Measurements from ENCODE around the gene ARHGEF2.
"Not testable (repeated sequence)": the region's sequence is repeated elsewhere in the genome, so short reads cannot be mapped to it uniquely, and the experiment has no call there.

Gene ARHGEF2

DNA sequence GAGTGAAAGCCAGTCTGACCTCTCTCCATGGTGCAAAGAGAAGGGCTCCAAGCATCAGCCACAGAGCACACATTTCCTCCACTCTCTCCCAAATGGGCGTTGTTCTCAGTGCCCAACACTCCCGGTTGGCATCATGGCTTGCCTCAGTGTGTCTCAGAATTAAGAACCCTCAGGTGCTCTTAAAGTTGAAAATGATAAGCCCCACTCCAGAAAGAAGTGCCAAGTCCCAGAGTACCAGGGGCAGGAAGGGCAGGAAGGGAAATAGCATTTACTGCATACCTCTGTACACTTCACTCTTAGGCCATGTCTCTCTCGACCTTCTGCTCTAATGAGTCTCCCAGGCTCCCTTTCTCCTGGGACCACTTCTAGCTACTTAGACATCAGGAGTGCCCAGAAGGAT is 15.2 kb upstream of the ARHGEF2 start:
- in situ Hi-C loops (cut with HindIII; ENCODE audit: low sequenced_read_pairs) = no loop called here

DNA sequence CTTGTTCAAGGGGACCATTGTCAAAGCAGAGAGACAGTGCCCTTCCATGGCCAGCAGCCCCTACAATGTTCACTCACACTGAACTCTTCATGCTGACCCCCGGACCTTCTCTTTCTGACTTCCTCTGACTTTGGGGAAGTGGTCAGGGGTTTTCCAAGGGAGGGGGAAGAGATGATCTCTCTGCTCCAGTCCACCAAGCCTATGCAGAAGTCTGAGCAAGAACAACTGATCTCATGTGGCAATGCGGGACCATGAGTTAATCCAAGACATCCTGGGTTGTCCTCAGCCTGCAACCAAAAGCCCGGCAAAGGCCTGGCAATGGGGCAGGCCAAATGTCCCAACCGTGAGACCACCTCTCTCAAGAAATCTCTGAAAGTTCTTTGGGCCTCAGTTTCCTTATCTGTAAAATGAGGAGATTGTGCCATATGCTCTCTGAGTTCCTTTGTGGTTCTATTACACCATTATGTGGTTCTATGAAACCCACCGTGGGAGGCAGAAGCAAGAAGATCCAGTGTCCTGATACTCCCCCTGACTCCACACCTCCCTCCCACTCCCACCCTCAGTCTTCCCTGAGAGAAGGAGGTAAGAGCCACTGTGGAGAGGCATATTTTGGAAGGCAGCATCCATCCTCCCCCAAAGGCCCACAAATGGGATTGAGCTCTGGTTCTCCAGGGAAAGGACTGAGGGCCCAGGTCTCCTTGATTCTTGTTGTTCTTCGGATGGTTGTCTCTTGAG is 11.8 kb upstream of the ARHGEF2 start:
- in situ Hi-C loops (cut with HindIII; ENCODE audit: low sequenced_read_pairs) = no loop called here

GRCh38 chr1:155989242-155990004 is 11.1 kb upstream of the ARHGEF2 start:
- in situ Hi-C loops (cut with HindIII; ENCODE audit: low sequenced_read_pairs) = no loop called here

- in situ Hi-C loops (cut with HindIII; ENCODE audit: low sequenced_read_pairs) = not testable (repeated sequence)
Observed at GRCh38 chr1:155984903-155985645, 6.7 kb upstream of the ARHGEF2 start.

DNA sequence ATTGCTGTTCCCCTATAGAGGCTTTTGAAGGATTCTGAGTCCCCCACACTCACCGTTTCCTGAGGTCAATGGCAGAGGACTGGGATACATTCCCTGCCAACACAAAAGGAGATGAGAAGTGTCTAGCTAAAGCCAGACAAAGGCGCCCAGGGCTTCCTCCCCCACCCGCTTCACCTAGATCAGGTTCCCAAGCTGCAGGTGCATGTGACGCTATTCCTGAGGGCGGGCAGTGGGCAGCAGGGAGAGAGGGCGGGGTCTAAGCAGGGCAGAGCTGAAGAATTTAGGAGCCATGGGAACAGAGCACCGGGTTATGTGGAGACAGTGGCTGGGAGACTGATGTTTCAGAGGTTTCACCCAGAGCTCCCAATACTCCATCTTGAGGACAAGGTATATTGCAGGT is 6.0 kb upstream of the ARHGEF2 start:
- in situ Hi-C loops (cut with HindIII; ENCODE audit: low sequenced_read_pairs) = no loop called here

DNA sequence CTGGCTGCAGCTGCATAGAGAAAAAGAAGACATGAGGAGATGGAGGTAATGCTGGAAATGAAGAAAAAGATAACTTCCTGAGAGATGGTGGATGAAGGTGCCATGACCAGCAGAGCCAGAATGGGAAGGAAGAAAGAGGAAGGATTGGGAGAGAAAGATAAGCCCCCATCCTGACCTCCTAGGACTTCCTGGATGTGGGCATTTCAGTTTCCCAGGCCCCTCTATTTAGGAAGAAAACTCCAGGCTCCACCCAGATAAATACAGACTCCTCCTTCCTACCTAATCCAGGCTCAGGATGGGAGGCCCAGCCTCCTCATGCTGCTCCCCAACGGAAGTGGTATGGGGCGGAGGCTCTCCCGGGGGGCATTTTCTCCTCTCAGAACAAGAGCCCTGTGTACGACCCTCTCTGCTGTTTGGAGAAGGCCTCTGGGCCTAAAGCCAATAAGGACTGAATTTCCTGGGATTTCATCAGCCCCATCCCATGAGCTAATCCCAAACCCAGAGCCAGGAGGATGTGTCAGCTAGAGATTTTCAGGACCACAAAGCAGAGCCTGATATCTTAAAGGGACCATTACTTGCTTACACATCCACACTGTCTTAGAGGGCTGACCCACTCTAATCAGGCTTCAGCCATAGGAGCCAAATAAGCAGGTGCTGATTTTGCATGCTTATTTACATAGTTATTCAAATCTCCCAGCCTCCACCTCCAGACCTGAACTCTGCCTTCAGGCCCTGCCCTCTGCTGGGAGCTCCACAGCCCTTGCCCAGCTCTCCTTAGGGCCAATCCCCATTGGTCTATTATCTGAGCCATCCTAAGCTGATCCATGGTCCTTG is 5.1 kb upstream of the ARHGEF2 start:
- in situ Hi-C loops (cut with HindIII; ENCODE audit: low sequenced_read_pairs) = no loop called here

- in situ Hi-C loops (cut with HindIII; ENCODE audit: low sequenced_read_pairs) = no loop called here
Observed at GRCh38 chr1:155982106-155982505, 3.8 kb upstream of the ARHGEF2 start.

DNA sequence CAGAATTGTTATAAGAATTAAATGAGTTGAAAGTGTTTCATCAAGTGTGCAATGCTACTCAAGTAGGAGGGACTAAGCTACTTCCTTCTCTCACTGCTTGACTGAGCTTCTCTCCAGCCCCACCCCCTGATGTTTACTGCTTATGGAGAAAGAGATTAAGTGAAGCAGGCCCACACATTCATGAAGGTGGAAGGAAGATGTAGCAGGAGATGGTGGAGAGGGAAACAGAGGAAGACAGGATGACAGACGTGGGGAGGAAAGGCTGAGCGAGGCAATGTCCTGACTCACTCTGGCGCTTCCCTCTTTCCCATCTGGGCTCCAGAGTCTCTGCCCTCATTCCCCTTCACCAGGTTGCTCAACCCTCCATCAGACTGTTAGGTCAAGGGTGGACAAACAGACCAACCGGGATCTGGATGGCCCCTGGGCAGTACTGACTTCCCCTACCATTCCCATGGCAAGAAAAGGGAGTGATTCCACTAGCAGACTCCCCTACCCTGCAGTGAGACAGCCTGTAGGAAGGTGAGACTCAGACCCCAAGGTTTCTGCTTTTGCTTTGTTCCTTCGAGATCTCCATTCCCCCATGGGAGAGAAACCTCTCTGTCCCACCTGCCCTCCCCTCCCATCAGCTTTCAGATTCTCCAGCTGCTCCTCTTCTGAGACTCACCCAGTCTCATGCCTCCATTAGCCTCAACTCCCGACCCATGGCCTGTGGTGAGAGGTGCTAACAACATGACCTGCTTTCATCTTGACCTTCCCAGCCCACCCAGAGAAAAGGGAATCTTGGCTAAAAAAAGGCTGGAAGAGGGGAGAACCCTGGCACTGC is 3.1 kb upstream of the ARHGEF2 start:
- in situ Hi-C loops (cut with HindIII; ENCODE audit: low sequenced_read_pairs) = no loop called here

- in situ Hi-C loops (cut with HindIII; ENCODE audit: low sequenced_read_pairs) = no loop called here
Observed at GRCh38 chr1:155979597-155980343, 1.4 kb upstream of the ARHGEF2 start.

GRCh38 chr1:155978973-155979429 is 654 bp upstream of the ARHGEF2 start:
- in situ Hi-C loops (cut with HindIII; ENCODE audit: low sequenced_read_pairs) = no loop called here

- in situ Hi-C loops (cut with HindIII; ENCODE audit: low sequenced_read_pairs) = no loop called here
Observed at GRCh38 chr1:155977690-155978324, 540 bp downstream of the ARHGEF2 start.

DNA sequence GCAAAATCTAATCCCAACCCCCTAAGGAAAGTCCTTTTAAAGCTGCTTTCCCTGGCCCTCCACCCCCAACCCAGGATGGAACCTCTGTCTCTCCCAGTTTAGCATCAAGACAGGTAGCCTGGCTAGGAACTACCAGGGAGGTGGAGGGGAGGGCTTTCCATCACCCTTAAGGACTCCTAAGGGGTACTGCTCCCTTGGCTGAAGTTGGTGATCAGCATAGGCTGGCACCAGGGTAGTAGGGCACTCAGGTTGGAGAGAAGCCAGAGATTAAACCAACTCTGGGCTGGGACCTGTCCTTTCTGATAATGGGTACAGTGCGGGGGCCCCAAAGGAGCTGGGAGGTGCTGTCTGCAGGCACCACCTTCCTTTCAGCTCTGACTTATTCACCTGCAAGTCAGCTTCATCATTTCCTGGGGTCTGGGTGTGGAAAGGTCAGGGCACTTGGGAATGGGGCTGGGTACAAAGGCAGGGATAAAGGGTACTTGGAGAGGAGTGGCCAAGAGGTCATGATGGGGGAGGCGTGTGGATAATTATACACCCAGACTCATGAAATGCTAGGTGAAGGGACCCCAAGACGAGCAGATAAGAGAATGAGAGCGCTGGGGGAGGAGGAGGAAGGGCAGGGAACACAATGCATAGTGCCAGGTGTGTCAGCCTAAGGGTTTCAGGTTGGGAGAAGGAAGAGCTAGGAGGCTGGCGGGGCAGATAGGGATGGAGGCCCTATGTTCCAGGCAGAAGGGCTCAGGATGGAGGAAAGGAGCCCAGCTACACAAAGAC is 1.2 kb downstream of the ARHGEF2 start:
- in situ Hi-C loops (cut with HindIII; ENCODE audit: low sequenced_read_pairs) = no loop called here

DNA sequence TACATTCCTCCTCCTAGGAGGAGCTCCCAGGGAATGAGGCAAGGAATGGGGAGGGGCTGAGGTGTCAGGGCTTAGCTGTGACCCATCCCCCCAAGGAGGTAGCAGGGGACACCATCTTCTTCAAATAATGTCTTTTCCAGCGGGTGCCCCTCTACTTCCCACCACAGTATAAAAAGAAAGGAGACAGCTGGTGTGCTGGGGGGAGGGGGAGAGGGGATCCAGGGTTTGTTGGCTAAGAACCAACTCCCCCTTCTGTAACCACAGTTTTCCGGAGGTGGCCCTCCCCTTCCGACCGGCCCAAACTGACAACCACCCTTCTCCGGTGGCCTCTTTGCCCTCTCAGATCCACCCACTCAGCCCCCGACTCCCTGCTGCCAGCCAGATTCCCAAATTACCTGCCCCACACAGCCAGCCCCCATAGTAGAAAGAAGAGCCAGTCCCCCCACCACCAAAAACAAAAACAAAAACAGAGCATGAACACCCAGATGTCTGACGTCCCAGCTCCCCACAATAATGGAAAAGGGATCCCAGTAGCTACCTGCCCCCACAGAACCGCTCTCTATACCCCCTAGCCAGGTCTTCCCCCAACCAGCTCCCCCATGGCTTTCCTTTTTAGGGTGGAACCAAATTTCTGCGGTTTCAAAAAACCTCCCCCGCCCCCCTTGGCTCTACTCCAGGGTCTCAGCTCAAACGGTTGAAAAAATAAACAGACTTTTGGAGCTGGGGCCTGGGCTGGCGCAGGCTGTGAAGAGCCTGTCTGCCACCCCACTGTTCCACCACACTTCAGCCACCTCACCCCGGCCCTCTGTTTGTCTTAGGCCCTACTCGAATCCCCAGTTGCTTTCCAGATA is 2.1 kb downstream of the ARHGEF2 start:
- in situ Hi-C loops (cut with HindIII; ENCODE audit: low sequenced_read_pairs) = no loop called here

- in situ Hi-C loops (cut with HindIII; ENCODE audit: low sequenced_read_pairs) = no loop called here
Observed at GRCh38 chr1:155975375-155976061, 2.8 kb downstream of the ARHGEF2 start.

DNA sequence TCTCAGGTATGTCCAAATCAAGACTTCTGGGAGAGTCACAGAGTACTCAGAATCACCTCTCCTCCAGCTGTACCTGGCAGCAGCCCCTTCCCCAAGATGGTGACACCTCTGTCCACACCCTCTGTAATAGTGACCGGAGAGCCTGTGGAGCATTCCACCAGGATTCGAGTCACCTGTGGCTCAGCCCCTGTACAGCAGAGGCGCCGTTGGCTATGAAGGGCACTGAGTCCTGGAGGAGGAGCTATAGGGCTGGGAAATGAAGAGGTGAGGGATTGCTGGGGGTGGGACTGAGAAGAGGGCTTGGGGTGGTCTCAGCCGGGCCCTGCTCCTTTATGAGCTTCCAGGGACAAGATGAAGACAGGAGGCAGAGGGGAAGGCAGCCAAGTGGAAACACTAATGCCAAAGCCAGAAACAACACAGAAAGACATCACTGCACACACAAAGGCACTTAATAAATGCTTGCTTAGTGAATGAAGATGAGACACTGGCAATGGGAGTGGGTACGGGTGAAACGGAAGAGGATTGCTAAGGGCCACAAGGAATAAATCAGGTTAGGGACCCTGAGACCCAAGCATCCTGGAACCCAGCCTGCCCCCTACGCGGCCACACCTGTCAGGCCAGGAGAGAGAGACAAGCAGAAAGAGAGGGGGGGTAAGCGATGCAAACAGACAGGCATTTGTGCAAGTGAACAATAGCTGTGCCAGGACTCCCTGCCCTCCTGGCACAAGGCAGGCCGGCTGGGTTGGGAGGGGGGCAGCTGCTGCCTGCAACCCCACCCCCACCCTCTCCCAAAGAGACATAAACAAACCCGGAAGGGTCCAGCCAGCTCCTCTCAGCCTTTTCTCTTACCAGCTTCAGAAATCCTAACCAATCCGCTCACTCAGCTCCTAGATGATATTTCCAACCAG is 3.9 kb downstream of the ARHGEF2 start:
- in situ Hi-C loops (cut with HindIII; ENCODE audit: low sequenced_read_pairs) = no loop called here

All from endothelial cell of hepatic sinusoid (primary cell).